ENCODE measurements around the gene ADAMTSL3.
"Not testable (repeated sequence)": the region's sequence is repeated elsewhere in the genome, so short reads cannot be mapped to it uniquely, and the experiment has no call there.

Gene ADAMTSL3

GRCh38 chr15:83935774-83936173 lies 281.9 kb downstream of the ADAMTSL3 start:
- DNase-seq, result no peak

- DNase-seq, result no peak
These were observed 286.2 kb downstream of the ADAMTSL3 start for GRCh38 chr15:83940136-83940535.

GRCh38 chr15:83943043-83943442 lies 289.1 kb downstream of the ADAMTSL3 start:
- DNase-seq, result no peak

- no peak for DNase-seq
These were observed 290.0 kb downstream of the ADAMTSL3 start for GRCh38 chr15:83943849-83944404.

GRCh38 chr15:83947156-83947555 lies 293.2 kb downstream of the ADAMTSL3 start:
- DNase-seq, result no peak

GRCh38 chr15:83954506-83954905 lies 300.6 kb downstream of the ADAMTSL3 start:
- DNase-seq, result no peak

- DNase-seq, result no peak
These were observed 301.9 kb downstream of the ADAMTSL3 start for GRCh38 chr15:83955806-83956265.

- no peak for DNase-seq
These were observed 303.0 kb downstream of the ADAMTSL3 start for GRCh38 chr15:83956887-83957286.

GRCh38 chr15:83959477-83959876 lies 305.6 kb downstream of the ADAMTSL3 start:
- DNase-seq, result no peak

- no peak for DNase-seq
These were observed 306.4 kb downstream of the ADAMTSL3 start for GRCh38 chr15:83960192-83960829.

GRCh38 chr15:83961311-83961710 lies 307.4 kb downstream of the ADAMTSL3 start:
- no peak for DNase-seq

- DNase-seq, result not testable (repeated sequence)
These were observed 311.0 kb downstream of the ADAMTSL3 start for GRCh38 chr15:83964967-83965366.

- no peak for DNase-seq
These were observed 316.5 kb downstream of the ADAMTSL3 start for GRCh38 chr15:83970295-83970890.

GRCh38 chr15:83971992-83972391 lies 318.1 kb downstream of the ADAMTSL3 start:
- DNase-seq, result no peak

- peak; percentile 8 for DNase-seq
These were observed 319.9 kb downstream of the ADAMTSL3 start for GRCh38 chr15:83973816-83974215.

- DNase-seq, result no peak
These were observed 324.1 kb downstream of the ADAMTSL3 start for GRCh38 chr15:83977992-83978391.

- no peak for DNase-seq
These were observed 324.7 kb downstream of the ADAMTSL3 start for GRCh38 chr15:83978588-83978987.

- DNase-seq, result no peak
These were observed 326.7 kb downstream of the ADAMTSL3 start for GRCh38 chr15:83980637-83981036.

- no peak for DNase-seq
These were observed 328.8 kb downstream of the ADAMTSL3 start for GRCh38 chr15:83982748-83983147.

GRCh38 chr15:83983634-83984458 lies 329.9 kb downstream of the ADAMTSL3 start:
- no peak for DNase-seq

- no peak for DNase-seq
These were observed 330.7 kb downstream of the ADAMTSL3 start for GRCh38 chr15:83984601-83985000.

- DNase-seq, result no peak
These were observed 337.2 kb downstream of the ADAMTSL3 start for GRCh38 chr15:83991163-83991562.

- no peak for DNase-seq
These were observed 338.6 kb downstream of the ADAMTSL3 start for GRCh38 chr15:83992324-83993031.
